HCT116 (cell line): ENCODE results near the gene DIDO1. TPM values are rescaled to one million over a fixed set of nuclear protein-coding genes. Genes with fewer than 3 reads are reported as not detected.

Experiments
- ATAC-seq: fragments of 200-7000 bp; cut with Tn5 transposase; 2 replicates; pipeline ENCODE4 v1.9.1; 2020; ENCODE audit warnings: mild to moderate bottlenecking, moderate library complexity
- BruUV-seq: library from RNA; stranded (reverse); fragments of 400-500 nt; replicated peaks from 2 replicates; lab custom pipeline; 2021; lab: Mats Ljungman, UMichigan
- CTCF ChIA-PET: fragments of 300-600 bp; sonication (Branson Sonifier 250); formaldehyde crosslinking; loops from one replicate; lab custom pipeline; 2021; ENCODE audit warnings: antibody characterized with exemption; lab: Charles Lee
- POLR2A ChIA-PET: fragments of 300-600, 350-600 bp; sonication (Branson Sonifier 250); formaldehyde crosslinking; loops from one replicate; lab custom pipeline; 2021; ENCODE audit warnings: antibody characterized with exemption; lab: Charles Lee
- RAD21 ChIA-PET, 2 experiments: fragments of 300-600 bp; sonication (Branson Sonifier 250); formaldehyde crosslinking; loops; one replicate each; lab custom pipeline; 2023; ENCODE audit warnings: low total read pairs in 2 of 2; ENCODE audit not compliant: uncharacterized antibody in 2 of 2, unreplicated experiment in 2 of 2, low non-redundant PET in 1 of 2; lab: Charles Lee
- DNase-seq: peaks from one replicate; pipeline ENCODE4 v3.0.0-alpha.2; 2010; ENCODE audit warnings: low read depth, low spot score
- H2AFZ ChIP-seq: fragments of 200-600 bp; shearing (Covaris generic), sonication (generic); 2 replicates; pipeline ENCODE4 v1.6.1; 2017; ENCODE audit warnings: low read depth, mixed run types, mixed read lengths, antibody characterized with exemption, low read length; ENCODE audit not compliant: poor library complexity, severe bottlenecking
- H3K27ac ChIP-seq: 2 replicates; pipeline ENCODE4 v1.5.1; 2012; ENCODE audit warnings: low read depth, low read length
- H3K27me3 ChIP-seq: fragments of 200-600 bp; sonication (generic); 2 replicates; pipeline ENCODE4 v1.6.1; 2016; ENCODE audit warnings: mixed run types, low read length, mixed read lengths; ENCODE audit not compliant: insufficient read depth
- H3K36me3 ChIP-seq, 2 experiments: fragments of 200-500 bp in 1 of 2; fragments of 200-600 bp in 1 of 2; sonication (Bioruptor generic) in 1 of 2; sonication (generic) in 1 of 2; 2 replicates each; pipeline versions ENCODE4 v1.5.1 to v1.6.1; 2014 to 2016; ENCODE audit warnings: low read length in 2 of 2, inconsistent platforms in 1 of 2, mixed read lengths in 1 of 2, mixed run types in 1 of 2; ENCODE audit not compliant: insufficient read depth in 2 of 2, control insufficient read depth in 1 of 2
- H3K4me1 ChIP-seq, 2 experiments: fragments of 200-600 bp in 1 of 2; sonication (generic) in 1 of 2; 2 replicates each; pipeline versions ENCODE4 v1.5.1 to v1.6.1; 2012 to 2017; ENCODE audit warnings: low read length in 2 of 2, inconsistent platforms in 1 of 2, mild to moderate bottlenecking in 1 of 2, mixed read lengths in 1 of 2, mixed run types in 1 of 2, moderate library complexity in 1 of 2; ENCODE audit not compliant: insufficient read depth in 2 of 2, control insufficient read depth in 1 of 2
- H3K4me2 ChIP-seq: fragments of 200-600 bp; sonication (generic); 2 replicates; pipeline ENCODE4 v1.6.1; 2017; ENCODE audit warnings: mixed run types, low read length, mixed read lengths
- H3K4me3 ChIP-seq, 2 experiments: fragments of 200-600 bp in 1 of 2; sonication (generic) in 1 of 2; replicated peaks in 1 of 2; 2 replicates each; pipeline ENCODE4 v1.5.1; 2011 to 2016; ENCODE audit warnings: low read length in 2 of 2, control low read depth in 1 of 2, low read depth in 1 of 2, mild to moderate bottlenecking in 1 of 2, mixed read lengths in 1 of 2, mixed run types in 1 of 2
- H3K79me2 ChIP-seq: fragments of 200-600 bp; sonication (generic); 2 replicates; pipeline ENCODE4 v1.6.1; 2017; ENCODE audit warnings: mild to moderate bottlenecking, mixed run types, low read length, moderate library complexity, mixed read lengths; ENCODE audit not compliant: insufficient read depth
- H3K9ac ChIP-seq: fragments of 200-600 bp; sonication (generic); 2 replicates; pipeline ENCODE4 v1.6.1; 2016; ENCODE audit warnings: low read length, mixed read lengths
- H3K9me2 ChIP-seq: fragments of 200-600 bp; sonication (generic), shearing (Covaris generic); 2 replicates; pipeline ENCODE4 v1.6.1; 2017; ENCODE audit warnings: mixed run types, mild to moderate bottlenecking, moderate library complexity; ENCODE audit not compliant: insufficient read depth
- H3K9me3 ChIP-seq, 2 experiments: fragments of 200-500 bp in 1 of 2; fragments of 200-600 bp in 1 of 2; sonication (Bioruptor generic) in 1 of 2; sonication (generic) in 1 of 2; 2 replicates each; pipeline ENCODE4 v1.6.1; 2014 to 2017; ENCODE audit warnings: low read length in 2 of 2, mixed read lengths in 2 of 2, inconsistent platforms in 1 of 2, low read depth in 1 of 2, mild to moderate bottlenecking in 1 of 2, mixed run types in 1 of 2, moderate library complexity in 1 of 2; ENCODE audit not compliant: control insufficient read depth in 1 of 2, insufficient read depth in 1 of 2
- H4K20me1 ChIP-seq: fragments of 200-600 bp; sonication (generic), shearing (Covaris generic); 2 replicates; pipeline ENCODE4 v1.6.1; 2017; ENCODE audit warnings: mixed run types, mild to moderate bottlenecking, moderate library complexity; ENCODE audit not compliant: insufficient read depth
- CBX3 ChIP-seq: IDR thresholded peaks from 2 replicates; pipeline ENCODE4 v1.6.1; 2012; ENCODE audit warnings: low read depth
- CEBPB ChIP-seq: IDR thresholded peaks from 2 replicates; pipeline ENCODE4 v1.6.1; 2012; ENCODE audit warnings: low read depth
- EGR1 ChIP-seq: IDR thresholded peaks from 2 replicates; pipeline ENCODE4 v1.6.1; 2012; ENCODE audit warnings: low read depth
- ELF1 ChIP-seq: IDR thresholded peaks from 2 replicates; pipeline ENCODE4 v1.6.1; 2012; ENCODE audit warnings: low read depth, borderline replicate concordance
- EZH2phosphoT487 ChIP-seq: fragments of 200-600 bp; IDR thresholded peaks from 2 replicates; pipeline ENCODE4 v1.6.1; 2018; ENCODE audit warnings: antibody characterized with exemption, borderline replicate concordance
- FOSL1 ChIP-seq: IDR thresholded peaks from 2 replicates; pipeline ENCODE4 v1.6.1; 2012; ENCODE audit warnings: low read depth
- JUND ChIP-seq: IDR thresholded peaks from 2 replicates; pipeline ENCODE4 v1.6.1; 2012
- POLR2A ChIP-seq: IDR thresholded peaks from 2 replicates; pipeline ENCODE4 v1.7.0; 2011; ENCODE audit warnings: borderline replicate concordance; ENCODE audit not compliant: insufficient read depth, insufficient read length; ENCODE audit errors: extremely low read depth
- POLR2AphosphoS5 ChIP-seq: IDR thresholded peaks from 2 replicates; pipeline ENCODE4 v1.6.1; 2011; ENCODE audit warnings: mild to moderate bottlenecking, low read depth, low read length, moderate library complexity
- SP1 ChIP-seq: IDR thresholded peaks from 2 replicates; pipeline ENCODE4 v1.6.1; 2012; ENCODE audit warnings: low read depth
- SRF ChIP-seq: IDR thresholded peaks from 2 replicates; pipeline ENCODE4 v1.6.1; 2012; ENCODE audit warnings: low read depth
- YY1 ChIP-seq: IDR thresholded peaks from 2 replicates; pipeline ENCODE4 v1.6.1; 2011; ENCODE audit warnings: low read length, low read depth, moderate library complexity, mild to moderate bottlenecking; ENCODE audit not compliant: insufficient replicate concordance; ENCODE audit errors: extremely low read depth
- ZFX ChIP-seq: fragments of 450-650 bp; IDR thresholded peaks from 2 replicates; pipeline ENCODE4 v1.6.1; 2017
- ZNF274 ChIP-seq: fragments of 200-500 bp; sonication (Bioruptor generic); IDR thresholded peaks from 2 replicates; pipeline ENCODE4 v1.6.1; 2014; ENCODE audit warnings: mild to moderate bottlenecking, low read depth, low read length, inconsistent platforms
- intact Hi-C: fragments of 100-400 bp; cut with micrococcal nuclease; formaldehyde crosslinking; loops from 2 replicates; pipeline ENCODE4 v1.10.0; 2022
- total RNA-seq: library from RNA; stranded (reverse); gene quantifications from one replicate; pipeline ENCODE4 v1.2.1, GENCODE V29; 2021; ENCODE audit not compliant: unreplicated experiment
- TF ChIP-seq, protein P1 (sequence below): IDR thresholded peaks from 2 replicates; pipeline ENCODE4 v1.6.1; 2012
- TF ChIP-seq, protein P2 (sequence below), 3 experiments: fragments of 200-600 bp in 1 of 3; sonication (generic) in 1 of 3; IDR thresholded peaks in 2 of 3; conservative IDR thresholded peaks in 1 of 3; 2 replicates each; pipeline ENCODE4 v1.5.1; 2012 to 2017; ENCODE audit warnings: low read depth in 2 of 3, low read length in 2 of 3, antibody characterized with exemption in 1 of 3, borderline replicate concordance in 1 of 3, control low read depth in 1 of 3, mild to moderate bottlenecking in 1 of 3, mixed read lengths in 1 of 3, mixed run types in 1 of 3, moderate library complexity in 1 of 3; ENCODE audit not compliant: insufficient read depth in 1 of 3
- TF ChIP-seq, protein P3 (sequence below): IDR thresholded peaks from 2 replicates; pipeline ENCODE4 v1.6.1; 2012

Gene DIDO1
- total RNA-seq, 1 experiment from 2014 or later = 41.4 TPM

DNA sequence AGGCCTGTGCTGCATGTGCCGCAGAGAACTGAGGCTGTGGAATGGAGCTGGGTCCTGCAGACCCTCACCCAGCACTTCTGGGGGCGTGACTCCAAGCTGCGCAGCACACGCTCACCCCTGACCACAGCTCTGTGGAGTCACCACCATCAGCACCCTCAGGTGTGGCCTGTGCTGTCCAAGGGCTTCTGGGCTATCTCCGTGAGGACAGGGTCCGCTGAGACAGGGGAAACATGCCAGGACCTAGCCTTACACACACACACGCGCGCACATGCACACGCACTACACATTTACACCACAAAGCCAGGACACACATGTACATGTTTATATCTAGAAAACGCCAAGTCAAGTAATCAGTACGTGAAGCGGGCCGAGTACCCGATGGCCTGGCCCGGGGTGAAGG is 37.9 kb downstream of the DIDO1 start:
- POLR2A ChIA-PET = no interaction called here
- no peaks in the 10 kb centered on the region for H4K20me1 ChIP-seq

DNA sequence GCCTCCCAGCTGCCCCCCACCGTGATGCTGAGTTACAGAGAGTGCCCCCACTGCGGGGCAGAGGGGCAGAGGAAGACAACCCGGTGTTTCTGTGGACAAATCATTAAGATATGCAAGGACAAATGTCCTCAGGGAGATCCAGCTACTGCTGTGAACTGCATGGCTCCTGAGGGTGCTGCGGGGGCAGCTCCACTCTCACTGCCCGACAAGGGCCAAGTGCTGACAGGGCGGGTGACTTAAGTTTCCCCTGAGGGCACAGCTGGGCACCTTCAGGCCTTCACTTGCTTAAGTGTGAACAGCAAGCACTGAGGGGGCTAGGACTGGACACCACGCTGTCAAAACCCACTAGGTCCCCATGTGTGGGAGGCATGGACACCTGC is 38.5 kb downstream of the DIDO1 start:
- intact Hi-C loops = no loop called here
- ChIA-PET RAD21 (no interaction called here), POLR2A (interaction anchor here (1.1 kb wide), 1 partner anchor 12 kb away, joined by 3 read pairs; no protein-coding TSS in a partner anchor), CTCF (interaction anchor here (2.0 kb wide), 1 partner anchor 12 kb away, joined by 5 read pairs; no protein-coding TSS in a partner anchor)
- BruUV-seq = no TSS peak
- H3K27me3 ChIP-seq = no peaks in the 10 kb centered on the region
- ATAC-seq (no peak), DNase-seq (no peak)
- H3K9me2 ChIP-seq = no peaks in the 10 kb centered on the region
- H3K36me3 ChIP-seq = peaks cover 29 to 38% of the 10 kb centered on the region in 2 experiments
- no peaks in the 10 kb centered on the region for H3K4me1 ChIP-seq
- H3K9ac ChIP-seq = no peak overlapping the region
- no peaks in the 10 kb centered on the region for H4K20me1 ChIP-seq
- H3K4me3 ChIP-seq = no peak overlapping the region
- no peak overlapping the region for H3K27ac ChIP-seq
- no peaks in the 10 kb centered on the region for H3K79me2 ChIP-seq
- no peak overlapping the region for H3K4me2 ChIP-seq
- no peaks in the 10 kb centered on the region for H3K9me3 ChIP-seq
- H2AFZ ChIP-seq = no peak overlapping the region
- TF ChIP-seq, protein P1, sequence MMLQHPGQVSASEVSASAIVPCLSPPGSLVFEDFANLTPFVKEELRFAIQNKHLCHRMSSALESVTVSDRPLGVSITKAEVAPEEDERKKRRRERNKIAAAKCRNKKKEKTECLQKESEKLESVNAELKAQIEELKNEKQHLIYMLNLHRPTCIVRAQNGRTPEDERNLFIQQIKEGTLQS = no peak
- TF ChIP-seq ZFX (no peak), SRF (no peak), ELF1 (no peak), EZH2phosphoT487 (no peak), CEBPB (no peak), POLR2A (no peak), ZNF274 (no peak), YY1 (no peak), EGR1 (no peak), SP1 (no peak), FOSL1 (no peak), POLR2AphosphoS5 (no peak)
- TF ChIP-seq, protein P2, sequence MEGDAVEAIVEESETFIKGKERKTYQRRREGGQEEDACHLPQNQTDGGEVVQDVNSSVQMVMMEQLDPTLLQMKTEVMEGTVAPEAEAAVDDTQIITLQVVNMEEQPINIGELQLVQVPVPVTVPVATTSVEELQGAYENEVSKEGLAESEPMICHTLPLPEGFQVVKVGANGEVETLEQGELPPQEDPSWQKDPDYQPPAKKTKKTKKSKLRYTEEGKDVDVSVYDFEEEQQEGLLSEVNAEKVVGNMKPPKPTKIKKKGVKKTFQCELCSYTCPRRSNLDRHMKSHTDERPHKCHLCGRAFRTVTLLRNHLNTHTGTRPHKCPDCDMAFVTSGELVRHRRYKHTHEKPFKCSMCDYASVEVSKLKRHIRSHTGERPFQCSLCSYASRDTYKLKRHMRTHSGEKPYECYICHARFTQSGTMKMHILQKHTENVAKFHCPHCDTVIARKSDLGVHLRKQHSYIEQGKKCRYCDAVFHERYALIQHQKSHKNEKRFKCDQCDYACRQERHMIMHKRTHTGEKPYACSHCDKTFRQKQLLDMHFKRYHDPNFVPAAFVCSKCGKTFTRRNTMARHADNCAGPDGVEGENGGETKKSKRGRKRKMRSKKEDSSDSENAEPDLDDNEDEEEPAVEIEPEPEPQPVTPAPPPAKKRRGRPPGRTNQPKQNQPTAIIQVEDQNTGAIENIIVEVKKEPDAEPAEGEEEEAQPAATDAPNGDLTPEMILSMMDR (IDR thresholded peaks at IDR 0.05 in 2 of 3, conservative IDR thresholded peaks at IDR 0.05 in 1 of 3; ENCODE audit: borderline replicate concordance in 1 of 3, insufficient read depth in 1 of 3, low read depth in 2 of 3, low read length in 2 of 3) = no peak
- TF ChIP-seq, protein P3, sequence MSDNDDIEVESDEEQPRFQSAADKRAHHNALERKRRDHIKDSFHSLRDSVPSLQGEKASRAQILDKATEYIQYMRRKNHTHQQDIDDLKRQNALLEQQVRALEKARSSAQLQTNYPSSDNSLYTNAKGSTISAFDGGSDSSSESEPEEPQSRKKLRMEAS = no peak

More for the DNA sequence above, 37.9 kb downstream of the DIDO1 start:
- no TSS peak for BruUV-seq
- RAD21 ChIA-PET = no interaction called here
- H3K27me3 ChIP-seq = no peaks in the 10 kb centered on the region
- no peaks in the 10 kb centered on the region for H3K4me1 ChIP-seq
- no peak overlapping the region for H3K27ac ChIP-seq
- CTCF ChIA-PET = no interaction called here
- no peak for DNase-seq
- intact Hi-C loops = no loop called here
- H2AFZ ChIP-seq = no peak overlapping the region
- TF ChIP-seq JUND (no peak), POLR2AphosphoS5 (no peak), CBX3 (no peak), CEBPB (no peak), POLR2A (no peak)
- TF ChIP-seq, protein P1 = no peak
- H3K36me3 ChIP-seq = peaks cover 35 to 44% of the 10 kb centered on the region in 2 experiments
- no peak overlapping the region for H3K9ac ChIP-seq
- no peaks in the 10 kb centered on the region for H3K79me2 ChIP-seq
- H3K4me2 ChIP-seq = no peak overlapping the region
- no peaks in the 10 kb centered on the region for H3K9me2 ChIP-seq
- no peak for ATAC-seq
- no peak overlapping the region for H3K4me3 ChIP-seq
- no peaks in the 10 kb centered on the region for H3K9me3 ChIP-seq
